CD4-positive, alpha-beta T cell treated with Interleukin-6 for 4 hours (primary cell): Measurements from ENCODE around the gene BFSP2.

ENCODE experiments used
- DNase-seq: peaks from one replicate; pipeline ENCODE4 v3.0.0-alpha.2; 2020; ENCODE audit warnings: mixed read lengths

Gene BFSP2

DNA sequence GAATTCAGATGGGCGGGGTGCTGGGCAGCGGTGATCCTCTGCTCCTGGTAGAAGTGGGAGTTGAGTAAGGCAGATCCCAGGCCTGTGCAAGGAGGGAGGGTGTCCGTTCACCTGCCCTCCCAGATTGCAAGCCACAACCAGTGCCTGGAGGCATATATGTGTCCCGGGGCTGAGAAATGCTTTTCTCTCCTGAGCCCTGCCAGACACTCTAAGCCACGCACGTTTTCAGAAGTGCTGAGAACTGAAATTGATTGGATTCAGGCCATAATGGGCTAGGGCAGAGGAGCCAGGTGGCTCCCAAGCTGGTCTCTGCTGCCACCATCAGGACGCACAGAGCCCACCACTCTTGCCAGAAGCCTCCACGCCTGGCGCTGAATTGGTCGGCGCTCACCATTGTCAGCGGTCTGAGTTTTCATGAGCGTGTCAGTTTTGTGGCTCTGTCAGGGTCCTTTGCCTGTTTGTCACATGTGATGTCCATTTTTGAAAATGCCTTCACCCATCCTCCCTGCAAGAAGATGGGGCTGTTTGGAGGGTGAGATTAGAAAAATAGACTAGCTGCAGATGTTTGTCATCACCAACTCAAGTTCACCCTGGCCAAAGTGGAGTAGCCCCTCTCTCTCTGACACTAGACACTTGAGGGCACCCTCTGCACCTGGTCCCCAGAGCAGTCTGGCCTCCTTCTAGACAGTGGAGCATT is 15.4 kb upstream of the BFSP2 start:
- DNase-seq: peak; percentile 6

- DNase-seq: no peak
These were observed 13.0 kb upstream of the BFSP2 start for GRCh38 chr3:133386876-133387275.

DNA sequence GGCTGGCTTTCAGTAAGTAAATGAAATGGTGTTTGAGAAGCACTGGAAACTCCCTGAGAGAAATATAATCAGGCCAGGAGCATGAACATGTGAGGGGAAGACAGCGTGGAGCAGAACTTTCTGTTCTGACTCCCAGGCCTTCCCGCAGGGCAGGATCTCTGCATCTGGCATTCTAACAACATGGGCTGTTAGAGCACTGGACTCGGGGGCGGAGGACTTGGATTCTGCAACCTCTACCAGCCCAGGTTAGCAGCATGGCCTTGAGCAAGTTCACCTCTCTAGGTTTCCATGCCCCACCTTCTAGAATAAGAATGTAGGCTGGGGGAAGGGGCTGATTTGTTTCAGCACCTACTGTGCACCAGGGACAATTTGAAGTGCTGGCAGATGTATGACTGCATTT is 12.5 kb upstream of the BFSP2 start:
- DNase-seq: no peak

GRCh38 chr3:133388696-133389395 is 11.0 kb upstream of the BFSP2 start:
- no peak for DNase-seq

DNA sequence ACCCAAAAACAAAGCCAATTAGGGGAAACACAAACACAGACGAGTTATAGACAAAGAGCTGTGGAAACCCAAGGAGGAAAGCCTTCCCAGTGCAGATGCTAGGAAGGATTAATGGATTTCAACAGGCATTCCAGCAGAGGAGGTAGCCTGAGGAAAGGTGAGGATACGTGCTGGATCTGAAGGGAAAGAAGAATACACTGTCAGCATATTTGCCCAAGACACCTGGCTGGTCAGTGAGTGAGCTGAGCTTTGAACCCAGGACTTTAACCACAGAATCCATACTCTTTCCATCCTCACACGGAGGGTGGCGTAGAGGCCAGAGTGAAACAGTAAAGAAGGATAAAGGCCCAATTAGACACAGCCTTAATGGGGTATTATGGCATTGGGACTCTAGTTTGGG is 9.1 kb upstream of the BFSP2 start:
- no peak for DNase-seq

DNA sequence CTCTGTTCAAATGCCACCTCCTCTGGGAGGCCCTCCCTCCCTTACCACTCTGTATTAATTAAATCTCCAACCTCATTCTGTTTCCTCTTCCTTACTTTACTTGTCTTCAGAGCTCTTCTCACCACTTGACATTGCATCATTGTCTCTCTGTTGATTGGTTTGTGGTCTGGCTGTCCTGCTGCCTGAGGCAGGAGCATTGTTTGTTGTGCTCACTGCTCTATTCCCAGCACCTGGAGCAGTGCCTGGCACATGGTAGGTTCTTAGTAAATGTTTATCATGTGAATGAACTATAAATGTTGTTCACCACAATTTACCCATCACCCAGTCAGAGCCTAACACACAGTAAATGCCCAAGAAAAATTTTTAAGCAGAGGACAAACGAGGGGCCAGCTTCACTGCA is 6.7 kb upstream of the BFSP2 start:
- DNase-seq: no peak

GRCh38 chr3:133393691-133394474 is 6.0 kb upstream of the BFSP2 start:
- no peak for DNase-seq

DNA sequence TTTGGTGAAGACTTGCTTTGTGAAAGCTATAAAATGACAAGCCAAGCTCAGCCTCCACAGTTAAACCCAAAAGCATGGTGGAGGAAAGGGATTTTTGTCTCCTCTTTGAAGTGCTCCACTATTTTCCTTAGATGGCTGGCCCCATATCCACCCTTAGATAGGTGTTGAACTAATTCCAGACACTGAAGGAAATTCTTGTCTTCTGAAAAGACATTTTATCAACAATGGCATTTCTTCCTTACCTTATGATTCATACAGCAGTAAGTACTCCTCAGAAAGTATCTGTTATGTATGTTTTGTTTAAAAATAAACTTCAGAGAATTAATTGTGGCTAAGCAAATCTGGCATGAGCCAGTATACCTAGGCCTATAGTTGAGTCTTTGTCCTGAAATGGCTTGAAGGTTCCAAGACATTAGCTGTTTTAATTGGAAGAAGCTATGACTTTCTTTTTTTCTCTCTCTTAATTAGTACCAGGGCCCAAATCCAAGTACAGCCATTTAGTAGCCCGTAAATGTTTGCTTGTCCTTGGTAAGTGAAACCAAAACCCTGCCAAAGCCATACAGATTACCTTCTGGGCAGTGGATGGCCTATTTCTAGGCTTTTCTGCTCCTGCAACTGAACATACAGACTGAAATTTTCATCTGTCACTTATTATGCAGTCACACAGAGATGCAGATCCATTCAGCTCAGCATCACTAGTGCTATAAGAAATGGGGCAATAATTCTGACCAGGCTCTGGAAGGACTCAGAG is 5.1 kb upstream of the BFSP2 start:
- DNase-seq: no peak

DNA sequence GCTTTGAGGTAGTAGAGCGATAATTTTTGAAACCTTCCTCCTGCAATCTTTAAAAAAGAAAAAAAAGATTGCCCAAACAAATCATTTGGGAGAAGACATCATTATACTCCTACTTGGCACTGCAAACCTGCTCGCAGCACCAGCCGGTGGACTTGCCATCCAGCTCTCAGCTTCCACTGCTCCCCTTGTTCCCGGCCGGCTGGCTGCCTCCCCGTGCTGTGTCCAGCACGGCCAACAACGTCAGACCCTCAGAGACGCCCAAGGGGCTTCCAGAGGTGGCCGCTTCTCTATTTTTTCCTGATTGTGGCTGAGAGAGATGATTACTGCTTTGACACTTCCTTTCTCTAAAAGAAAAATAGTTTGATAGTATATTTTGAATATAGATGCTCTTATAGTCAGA is 3.0 kb upstream of the BFSP2 start:
- no peak for DNase-seq

DNA sequence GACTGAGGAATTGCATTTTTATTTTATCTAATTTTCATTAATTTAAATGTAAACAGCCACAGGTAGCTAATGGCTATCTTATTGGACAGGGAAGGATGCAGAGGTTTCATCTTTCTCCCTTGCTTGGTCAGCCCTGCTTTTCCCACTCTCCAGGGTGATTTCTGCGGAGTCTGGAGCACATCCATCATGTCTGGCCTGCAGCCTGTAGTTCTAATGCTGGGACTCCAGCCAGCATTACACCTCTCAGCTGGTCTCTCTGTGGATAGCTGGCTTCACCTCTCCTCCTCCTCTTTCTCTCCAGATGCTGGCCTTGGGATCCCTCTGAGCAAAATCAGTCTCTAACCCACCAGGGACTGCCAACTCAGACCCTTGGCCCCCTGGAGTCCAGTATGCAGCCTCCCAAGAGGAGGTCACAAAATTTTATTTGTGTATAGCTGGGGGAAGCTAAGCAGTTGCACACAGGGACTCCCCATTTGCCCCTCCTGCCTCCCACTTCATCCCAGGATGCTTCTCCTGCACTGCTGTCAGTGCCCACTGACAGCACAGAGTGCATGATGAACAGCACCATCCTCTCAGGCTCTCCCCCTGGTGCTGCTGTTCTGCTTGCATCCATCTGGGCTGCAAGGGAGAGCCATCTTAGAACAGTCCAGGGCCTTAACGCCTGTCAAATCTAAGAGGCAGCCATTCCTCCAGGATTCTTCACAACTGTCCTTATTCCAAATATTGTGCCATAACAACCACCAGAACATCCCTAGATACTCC is 1.7 kb downstream of the BFSP2 start:
- no peak for DNase-seq

GRCh38 chr3:133404920-133405319 is 5.1 kb downstream of the BFSP2 start:
- DNase-seq: no peak

DNA sequence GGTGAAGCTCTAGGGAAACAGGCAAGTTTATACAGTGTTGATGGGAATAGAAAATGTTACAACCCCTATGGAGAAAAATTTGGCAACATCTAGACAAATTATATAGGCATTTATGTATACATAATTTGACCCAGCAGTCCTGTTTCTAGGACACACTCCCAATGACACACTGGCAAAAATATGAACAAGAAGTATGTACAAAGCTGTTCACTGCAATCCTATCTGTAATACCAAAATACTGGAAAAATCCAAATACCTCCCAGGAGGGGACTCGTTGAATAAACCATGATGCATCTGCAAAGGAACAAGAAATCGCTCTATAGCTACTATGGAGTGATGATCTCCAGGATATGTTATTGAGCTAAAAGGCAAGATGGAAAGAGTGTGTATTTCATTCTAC is 8.5 kb downstream of the BFSP2 start:
- DNase-seq: no peak

- no peak for DNase-seq
These were observed 9.1 kb downstream of the BFSP2 start for GRCh38 chr3:133408961-133409360.

GRCh38 chr3:133410191-133410892 is 10.5 kb downstream of the BFSP2 start:
- no peak for DNase-seq

- DNase-seq: no peak
These were observed 12.6 kb downstream of the BFSP2 start for GRCh38 chr3:133412183-133413132.

DNA sequence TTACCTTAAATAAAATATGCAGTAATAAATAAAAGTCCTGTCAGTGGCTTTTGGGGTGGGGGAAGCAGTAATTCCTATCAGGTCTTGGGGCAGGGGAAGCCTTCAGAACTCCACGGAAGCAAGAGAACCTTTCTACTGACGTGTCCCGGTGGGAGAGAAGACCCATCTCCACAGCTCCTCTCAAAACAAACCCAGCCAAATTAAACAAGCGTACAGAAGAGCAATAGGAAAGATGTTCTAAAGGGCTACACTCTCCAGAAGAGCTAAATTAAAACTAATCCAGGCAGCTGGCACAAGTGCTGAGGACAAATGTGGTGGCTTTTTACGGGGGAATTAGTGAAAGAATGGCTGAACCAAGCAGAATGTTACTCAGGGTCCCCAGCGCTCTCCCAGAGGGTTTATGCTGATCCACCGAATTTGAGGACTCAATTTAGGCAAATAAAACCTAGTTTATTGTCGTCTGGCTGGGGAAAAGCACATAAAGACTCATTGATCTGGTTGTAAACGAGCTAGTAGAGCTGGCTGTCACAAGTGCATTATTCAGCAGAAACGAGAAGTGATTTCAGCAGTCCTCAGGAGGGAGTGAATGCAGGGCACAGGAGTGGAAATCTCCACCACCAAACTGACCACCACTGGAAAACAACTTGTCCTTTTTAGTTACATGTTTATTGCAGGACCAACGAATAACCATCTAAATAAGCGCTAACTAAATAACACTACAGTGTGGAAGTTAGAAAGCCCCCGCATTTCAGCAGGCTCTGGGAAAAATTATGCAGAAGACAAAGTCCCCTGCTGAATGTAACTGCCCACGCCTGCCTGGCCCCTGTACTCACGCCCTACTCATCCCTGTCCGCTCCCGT is 13.5 kb downstream of the BFSP2 start:
- DNase-seq: no peak

- no peak for DNase-seq
These were observed 14.2 kb downstream of the BFSP2 start for GRCh38 chr3:133414021-133414392.

GRCh38 chr3:133418361-133418760 is 18.5 kb downstream of the BFSP2 start:
- DNase-seq: no peak

- DNase-seq: no peak
These were observed 19.5 kb downstream of the BFSP2 start for GRCh38 chr3:133419151-133419909.
